WERI-Rb-1 (cell line): Measurements from ENCODE around the gene MAP3K10.

ENCODE experiments used
- DNase-seq: peaks from one replicate; pipeline ENCODE4 v3.0.0-alpha.2; 2020
- H3K27ac ChIP-seq: fragments of 250-450 bp; sonication (Bioruptor Pico); 2 replicates; pipeline ENCODE4 v1.5.1; 2020; ENCODE audit warnings: mild to moderate bottlenecking, moderate library complexity
- H3K27me3 ChIP-seq: fragments of 250-450 bp; sonication (Bioruptor Pico); 2 replicates; pipeline ENCODE4 v1.5.1; 2021; ENCODE audit warnings: mild to moderate bottlenecking, low read depth, moderate library complexity; ENCODE audit not compliant: insufficient read depth, severe bottlenecking
- H3K36me3 ChIP-seq: fragments of 250-450 bp; sonication (Bioruptor Pico); 2 replicates; pipeline ENCODE4 v1.5.1; 2020; ENCODE audit warnings: mild to moderate bottlenecking, moderate library complexity
- H3K4me3 ChIP-seq: 2 replicates; pipeline ENCODE4 v1.5.1; 2011; ENCODE audit warnings: low read depth, mild to moderate bottlenecking, control low read depth, low read length
- H3K9me3 ChIP-seq: fragments of 250-450 bp; sonication (Bioruptor Pico); 2 replicates; pipeline ENCODE4 v1.5.1; 2021; ENCODE audit warnings: mild to moderate bottlenecking, moderate library complexity; ENCODE audit not compliant: severe bottlenecking
- TF ChIP-seq, protein P1 (sequence below): IDR thresholded peaks from 2 replicates; pipeline ENCODE4 v1.5.1; 2011; ENCODE audit warnings: low read depth, mild to moderate bottlenecking, control low read depth, inconsistent platforms, low read length

Gene MAP3K10

DNA sequence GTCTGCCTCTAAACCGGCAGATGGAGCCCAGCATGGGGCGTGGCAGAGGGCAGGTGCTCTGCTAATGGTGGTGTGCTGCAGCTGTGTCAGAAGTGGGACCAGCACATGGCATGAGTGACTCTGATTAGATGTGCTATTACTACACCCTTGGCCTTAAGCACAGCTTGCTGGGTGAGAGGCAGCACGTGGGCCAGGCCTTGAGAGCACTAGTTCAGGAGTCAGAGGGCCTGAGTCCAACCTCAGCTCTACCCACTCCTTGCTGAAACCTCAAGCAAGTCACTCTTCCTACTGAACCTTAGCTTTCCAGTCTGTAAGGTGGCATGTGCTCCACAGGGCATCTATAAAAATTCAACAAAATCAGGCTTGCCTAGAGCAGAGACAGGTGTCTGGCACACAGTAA, 71.2 kb downstream of the MAP3K10 start:
- H3K27me3 ChIP-seq, result no peaks in the 10 kb centered on the region
- H3K9me3 ChIP-seq, result no peaks in the 10 kb centered on the region
- H3K4me3 ChIP-seq, result no peak overlapping the region
- peaks cover 30% of the 10 kb centered on the region for H3K36me3 ChIP-seq
- no peak overlapping the region for H3K27ac ChIP-seq
- TF ChIP-seq, protein P1, sequence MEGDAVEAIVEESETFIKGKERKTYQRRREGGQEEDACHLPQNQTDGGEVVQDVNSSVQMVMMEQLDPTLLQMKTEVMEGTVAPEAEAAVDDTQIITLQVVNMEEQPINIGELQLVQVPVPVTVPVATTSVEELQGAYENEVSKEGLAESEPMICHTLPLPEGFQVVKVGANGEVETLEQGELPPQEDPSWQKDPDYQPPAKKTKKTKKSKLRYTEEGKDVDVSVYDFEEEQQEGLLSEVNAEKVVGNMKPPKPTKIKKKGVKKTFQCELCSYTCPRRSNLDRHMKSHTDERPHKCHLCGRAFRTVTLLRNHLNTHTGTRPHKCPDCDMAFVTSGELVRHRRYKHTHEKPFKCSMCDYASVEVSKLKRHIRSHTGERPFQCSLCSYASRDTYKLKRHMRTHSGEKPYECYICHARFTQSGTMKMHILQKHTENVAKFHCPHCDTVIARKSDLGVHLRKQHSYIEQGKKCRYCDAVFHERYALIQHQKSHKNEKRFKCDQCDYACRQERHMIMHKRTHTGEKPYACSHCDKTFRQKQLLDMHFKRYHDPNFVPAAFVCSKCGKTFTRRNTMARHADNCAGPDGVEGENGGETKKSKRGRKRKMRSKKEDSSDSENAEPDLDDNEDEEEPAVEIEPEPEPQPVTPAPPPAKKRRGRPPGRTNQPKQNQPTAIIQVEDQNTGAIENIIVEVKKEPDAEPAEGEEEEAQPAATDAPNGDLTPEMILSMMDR, result no peak
- no peak for DNase-seq

DNA sequence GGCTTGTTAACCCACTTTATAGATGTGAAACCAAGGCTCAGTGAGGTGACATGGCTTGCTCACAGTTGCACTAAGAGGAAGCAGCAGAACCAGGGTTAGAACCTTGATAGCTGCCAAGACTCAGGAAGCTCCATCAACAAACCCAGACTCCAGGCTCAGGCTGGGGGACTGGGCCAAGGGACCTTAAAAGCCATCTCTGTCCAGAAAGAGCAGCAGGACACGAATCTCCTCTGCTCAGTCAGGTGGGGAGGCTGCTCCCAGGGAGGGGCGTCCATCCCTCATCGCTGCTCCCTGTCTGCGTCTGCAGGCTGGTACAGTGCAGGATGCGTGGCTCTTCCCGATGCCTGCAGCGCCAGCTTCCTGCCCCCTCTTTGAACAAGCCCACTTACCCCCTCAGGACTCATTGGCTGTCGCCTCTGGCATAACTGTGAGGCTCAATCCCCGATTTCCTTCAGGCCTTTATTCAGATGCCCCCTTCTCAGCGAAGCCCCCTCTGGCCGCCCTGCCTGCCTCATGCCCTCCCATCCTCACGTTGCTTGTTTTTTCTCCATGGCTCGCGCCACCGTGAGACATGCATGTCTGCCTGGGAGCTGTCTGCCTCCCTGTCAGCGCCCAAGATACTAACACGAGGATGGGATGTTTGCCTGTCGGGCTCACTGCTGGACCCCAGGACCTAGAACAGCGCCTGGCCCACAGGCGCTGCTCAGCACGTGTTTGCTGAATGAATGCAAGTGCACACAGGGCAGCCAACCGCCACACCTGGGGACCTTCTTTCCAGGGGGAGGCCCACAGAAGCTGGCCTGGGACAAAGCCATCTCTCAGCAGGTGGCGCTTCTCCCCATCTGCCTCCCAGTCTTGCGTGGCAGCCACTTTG, 72.5 kb downstream of the MAP3K10 start:
- TF ChIP-seq, protein P1, result no peak
- Histone ChIP-seq H3K27me3 (no peaks in the 10 kb centered on the region), H3K9me3 (no peaks in the 10 kb centered on the region), H3K4me3 (no peak overlapping the region), H3K36me3 (peaks cover 30% of the 10 kb centered on the region), H3K27ac (no peak overlapping the region)
- DNase-seq, result no peak

DNA sequence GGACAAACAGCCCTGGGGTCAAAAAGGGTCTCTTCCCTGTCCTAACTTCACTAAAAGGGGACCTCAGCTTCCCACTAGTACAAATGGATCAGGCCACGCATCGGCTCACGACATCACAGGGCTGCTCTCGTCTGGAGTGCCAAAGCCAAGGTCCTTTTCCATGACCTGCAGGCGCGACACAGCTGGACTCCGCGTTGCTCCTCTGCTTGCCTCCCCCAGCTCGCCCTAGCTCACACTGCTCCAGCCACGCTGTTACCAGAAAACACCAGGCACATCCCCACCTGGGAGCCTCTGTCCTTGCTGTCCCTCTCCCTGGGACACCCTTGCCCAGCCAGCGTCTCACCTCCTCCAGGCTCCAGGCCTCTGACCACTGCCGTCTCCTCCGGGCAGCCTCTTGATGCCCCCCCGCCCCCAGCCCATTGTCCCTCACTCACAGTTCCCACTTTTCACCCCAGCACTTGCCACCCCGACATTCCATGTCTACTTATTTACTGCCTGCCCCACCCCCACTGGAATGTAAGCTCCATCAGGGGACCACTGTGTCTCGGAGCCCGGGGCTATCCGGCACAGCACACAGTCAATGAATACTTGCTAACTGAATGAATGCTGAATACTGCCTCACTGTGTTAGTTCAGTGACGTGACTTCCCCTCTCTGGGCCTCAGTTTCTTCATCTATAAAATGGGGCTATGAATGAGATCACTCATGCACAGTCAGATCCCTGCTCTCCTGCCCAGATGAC, 73.3 kb downstream of the MAP3K10 start:
- Histone ChIP-seq H3K4me3 (no peak overlapping the region), H3K9me3 (no peaks in the 10 kb centered on the region), H3K36me3 (peaks cover 32% of the 10 kb centered on the region), H3K27me3 (no peaks in the 10 kb centered on the region), H3K27ac (no peak overlapping the region)
- DNase-seq, result no peak
- TF ChIP-seq, protein P1, result no peak
